ENCODE data around the gene EEPD1. TPM values are rescaled to one million over a fixed set of nuclear protein-coding genes. Genes with fewer than 3 reads are reported as not detected.
"Not testable (repeated sequence)": the region's sequence is repeated elsewhere in the genome, so short reads cannot be mapped to it uniquely, and the experiment has no call there.

The EEPD1 gene
- total RNA-seq, 1 donor from 2014 or later: 0.64 TPM

GRCh38 chr7:36253699-36254098, 100.6 kb downstream of the EEPD1 start:
- peaks cover 5% of the 10 kb centered on the region for H3K27me3 Mint-ChIP-seq
- DNase-seq: no peak
- ChIA-PET POLR2A (no interaction called here), CTCF (no interaction called here)
- peaks cover 19% of the 10 kb centered on the region for H3K9me3 Mint-ChIP-seq
- H3K36me3 Mint-ChIP-seq (ENCODE audit: low read depth): no peaks in the 10 kb centered on the region
- no peak overlapping the region for H3K4me3 Mint-ChIP-seq
- no peak overlapping the region for H3K27ac Mint-ChIP-seq
- H3K4me1 Mint-ChIP-seq: no peaks in the 10 kb centered on the region
- ATAC-seq (ENCODE audit: low read depth): no peak
- TF ChIP-seq CTCF (IDR thresholded peaks at IDR 0.05): no peak
- intact Hi-C loops (cut with micrococcal nuclease): no loop called here

- POLR2A ChIA-PET; H3K27ac Mint-ChIP-seq; H3K4me3 Mint-ChIP-seq; H3K27me3 Mint-ChIP-seq; H3K36me3 Mint-ChIP-seq (ENCODE audit: low read depth); DNase-seq; ATAC-seq (ENCODE audit: low read depth); intact Hi-C loops (cut with micrococcal nuclease): not testable (repeated sequence)
- CTCF ChIA-PET: interaction anchor here (0.7 kb wide), 1 partner anchor 329 kb away, joined by 3 read pairs; no protein-coding TSS in a partner anchor
- peaks cover 13% of the 10 kb centered on the region for H3K9me3 Mint-ChIP-seq
- H3K4me1 Mint-ChIP-seq: peaks cover 15% of the 10 kb centered on the region
Observed at GRCh38 chr7:36258510-36259259, 105.6 kb downstream of the EEPD1 start.

GRCh38 chr7:36260481-36260880, 107.4 kb downstream of the EEPD1 start:
- intact Hi-C loops (cut with micrococcal nuclease): no loop called here
- ATAC-seq (ENCODE audit: low read depth) (no peak), DNase-seq (no peak)
- Mint-ChIP-seq H3K27me3 (peaks cover 5% of the 10 kb centered on the region), H3K36me3 (ENCODE audit: low read depth) (no peaks in the 10 kb centered on the region), H3K9me3 (peaks cover 8% of the 10 kb centered on the region), H3K4me3 (no peak overlapping the region), H3K4me1 (peaks cover 26% of the 10 kb centered on the region), H3K27ac (no peak overlapping the region)
- ChIA-PET CTCF (no interaction called here), POLR2A (no interaction called here)
- no peak for TF ChIP-seq CTCF (IDR thresholded peaks at IDR 0.05)

GRCh38 chr7:36261019-36261754, 108.1 kb downstream of the EEPD1 start:
- TF ChIP-seq CTCF (IDR thresholded peaks at IDR 0.05): no peak
- Mint-ChIP-seq H3K27me3 (no peaks in the 10 kb centered on the region), H3K4me3 (no peak overlapping the region), H3K9me3 (peaks cover 1% of the 10 kb centered on the region), H3K27ac (no peak overlapping the region), H3K4me1 (peaks cover 26% of the 10 kb centered on the region), H3K36me3 (ENCODE audit: low read depth) (no peaks in the 10 kb centered on the region)
- ATAC-seq (ENCODE audit: low read depth): no peak
- intact Hi-C loops (cut with micrococcal nuclease): no loop called here
- POLR2A ChIA-PET: no interaction called here
- no peak for DNase-seq
- CTCF ChIA-PET: no interaction called here

- Mint-ChIP-seq H3K9me3 (no peaks in the 10 kb centered on the region), H3K27me3 (no peaks in the 10 kb centered on the region), H3K4me1 (peaks cover 26% of the 10 kb centered on the region), H3K27ac (no peak overlapping the region), H3K4me3 (no peak overlapping the region), H3K36me3 (ENCODE audit: low read depth) (no peaks in the 10 kb centered on the region)
- DNase-seq (no peak), ATAC-seq (ENCODE audit: low read depth) (no peak)
- intact Hi-C loops (cut with micrococcal nuclease): no loop called here
- TF ChIP-seq CTCF (IDR thresholded peaks at IDR 0.05): no peak
- POLR2A ChIA-PET: no interaction called here
- CTCF ChIA-PET: no interaction called here
Observed at GRCh38 chr7:36262309-36263094, 109.4 kb downstream of the EEPD1 start.
